DMS114 treated with DMSO at 0.1 percent for 48 hours (cell line): Measurements from ENCODE around the gene GCNA.

Experiments
- DNase-seq: peaks from one replicate; lab custom pipeline; 2025; ENCODE audit not compliant: unreplicated experiment; lab: John Stamatoyannopoulos, UW

Gene GCNA

GRCh38 chrX:71612256-71612655 lies 34.0 kb downstream of the GCNA start:
- no peak for DNase-seq

GRCh38 chrX:71615056-71615455 lies 36.8 kb downstream of the GCNA start:
- no peak for DNase-seq

GRCh38 chrX:71615954-71616353 lies 37.7 kb downstream of the GCNA start:
- DNase-seq = no peak

GRCh38 chrX:71616672-71617529 lies 38.7 kb downstream of the GCNA start:
- no peak for DNase-seq

- DNase-seq = no peak
Measured at GRCh38 chrX:71617742-71618141, 39.5 kb downstream of the GCNA start.

GRCh38 chrX:71618303-71618721 lies 40.1 kb downstream of the GCNA start, which contains the start of gene CXCR3:
Gene CXCR3 (minus strand): TSS chrX:71618511. CDS start chrX:71618449, 62 bp downstream.
- DNase-seq = no peak

GRCh38 chrX:71618787-71619186 lies 40.5 kb downstream of the GCNA start:
- no peak for DNase-seq

- DNase-seq = no peak
Measured at GRCh38 chrX:71619193-71619592, 41.0 kb downstream of the GCNA start.

GRCh38 chrX:71619986-71620385 lies 41.7 kb downstream of the GCNA start:
- DNase-seq = no peak

- no peak for DNase-seq
Measured at GRCh38 chrX:71621603-71622002, 43.4 kb downstream of the GCNA start.

GRCh38 chrX:71622032-71622575 lies 43.9 kb downstream of the GCNA start:
- DNase-seq = no peak

GRCh38 chrX:71622576-71623450 lies 44.6 kb downstream of the GCNA start:
- DNase-seq = no peak

GRCh38 chrX:71623714-71624113 lies 45.5 kb downstream of the GCNA start:
- DNase-seq = no peak

GRCh38 chrX:71625471-71625870 lies 47.2 kb downstream of the GCNA start:
- DNase-seq = no peak

GRCh38 chrX:71626576-71626975 lies 48.3 kb downstream of the GCNA start:
- DNase-seq = no peak

- no peak for DNase-seq
Measured at GRCh38 chrX:71627588-71628404, 49.6 kb downstream of the GCNA start.

- DNase-seq = no peak
Measured at GRCh38 chrX:71629467-71629866, 51.2 kb downstream of the GCNA start.

- DNase-seq = no peak
Measured at GRCh38 chrX:71632923-71633657, 54.9 kb downstream of the GCNA start.

GRCh38 chrX:71634366-71634765 lies 56.1 kb downstream of the GCNA start:
- no peak for DNase-seq
